SK-N-SH treated with all-trans-retinoic acid at 6 μM for 48 hours (cell line): ENCODE data around the gene ADAM10.

ENCODE experiments used
- ATAC-seq: fragments of 200-7000 bp; cut with Tn5 transposase; 3 replicates; pipeline ENCODE4 v1.9.1; 2020; ENCODE audit warnings: mild to moderate bottlenecking, moderate library complexity
- ARNTL ChIP-seq: fragments of 450-650 bp; formaldehyde crosslinking; IDR thresholded peaks from 2 replicates; pipeline ENCODE4 v1.5.0; 2020; ENCODE audit warnings: low read depth, mild to moderate bottlenecking, moderate library complexity, borderline replicate concordance
- BACH2 ChIP-seq: fragments of 250-450 bp; sonication (Bioruptor Pico); IDR thresholded peaks from 2 replicates; pipeline ENCODE4 v1.9.0; 2021; ENCODE audit warnings: mild to moderate bottlenecking, borderline replicate concordance
- CREB5 ChIP-seq: fragments of 250-450 bp; sonication (Bioruptor Pico); IDR thresholded peaks from 2 replicates; pipeline ENCODE4 v1.5.1; 2020; ENCODE audit warnings: low read depth, mild to moderate bottlenecking, moderate library complexity
- CSDC2 ChIP-seq: fragments of 250-450 bp; sonication (Bioruptor Pico); IDR thresholded peaks from 2 replicates; pipeline ENCODE4 v1.5.0; 2020; ENCODE audit warnings: mild to moderate bottlenecking, moderate library complexity
- CSRNP3 ChIP-seq: fragments of 250-450 bp; sonication (Bioruptor Pico); IDR thresholded peaks from 2 replicates; pipeline ENCODE4 v1.5.1; 2021; ENCODE audit warnings: mild to moderate bottlenecking, moderate library complexity
- ESRRG ChIP-seq: fragments of 250-450 bp; sonication (Bioruptor Pico); IDR thresholded peaks from 2 replicates; pipeline ENCODE4 v1.6.1; 2021; ENCODE audit warnings: mild to moderate bottlenecking
- GLIS3 ChIP-seq: fragments of 250-450 bp; sonication (Bioruptor Pico); IDR thresholded peaks from 2 replicates; pipeline ENCODE4 v1.5.0; 2020; ENCODE audit warnings: mild to moderate bottlenecking, moderate library complexity
- ISL1 ChIP-seq: fragments of 250-450 bp; sonication (Bioruptor Pico); IDR thresholded peaks from 2 replicates; pipeline ENCODE4 v2.1.2; 2022; ENCODE audit warnings: mild to moderate bottlenecking, moderate library complexity
- OSR1 ChIP-seq: fragments of 250-450 bp; sonication (Bioruptor Pico); IDR thresholded peaks from 2 replicates; pipeline ENCODE4 v1.8.0; 2022; ENCODE audit warnings: moderate library complexity, mild to moderate bottlenecking, inconsistent platforms
- POU6F1 ChIP-seq: fragments of 250-450 bp; sonication (Bioruptor Pico); IDR thresholded peaks from 2 replicates; pipeline ENCODE4 v1.8.0; 2021; ENCODE audit warnings: low read depth, mild to moderate bottlenecking, moderate library complexity, borderline replicate concordance
- RARB ChIP-seq: fragments of 250-450 bp; sonication (Bioruptor Pico); IDR thresholded peaks from 2 replicates; pipeline ENCODE4 v1.8.0; 2021; ENCODE audit warnings: mild to moderate bottlenecking, moderate library complexity
- SNAI2 ChIP-seq: fragments of 250-450 bp; sonication (Bioruptor Pico); IDR thresholded peaks from 2 replicates; pipeline ENCODE4 v1.5.0; 2020; ENCODE audit warnings: mild to moderate bottlenecking, moderate library complexity
- TCF4 ChIP-seq: fragments of 250-450 bp; sonication (Bioruptor Pico); IDR thresholded peaks from 2 replicates; pipeline ENCODE4 v1.8.0; 2021; ENCODE audit warnings: mild to moderate bottlenecking, moderate library complexity, borderline replicate concordance
- TSHZ2 ChIP-seq: fragments of 250-450 bp; sonication (Bioruptor Pico); IDR thresholded peaks from 2 replicates; pipeline ENCODE4 v1.5.0; 2020; ENCODE audit warnings: mild to moderate bottlenecking, moderate library complexity
- ZC3H10 ChIP-seq: fragments of 250-450 bp; sonication (Bioruptor Pico); IDR thresholded peaks from 2 replicates; pipeline ENCODE4 v1.5.1; 2021; ENCODE audit warnings: mild to moderate bottlenecking, moderate library complexity
- ZFP3 ChIP-seq: fragments of 250-450 bp; sonication (Bioruptor Pico); IDR thresholded peaks from 2 replicates; pipeline ENCODE4 v1.5.0; 2020; ENCODE audit warnings: mild to moderate bottlenecking, moderate library complexity
- ZFP30 ChIP-seq: fragments of 450-650 bp; formaldehyde crosslinking; IDR thresholded peaks from 2 replicates; pipeline ENCODE4 v1.5.0; 2022; ENCODE audit warnings: mild to moderate bottlenecking, moderate library complexity
- ZNF565 ChIP-seq: fragments of 450-650 bp; formaldehyde crosslinking; conservative IDR thresholded peaks from 2 replicates; pipeline ENCODE4 v1.5.0; 2020; ENCODE audit warnings: low read depth, mild to moderate bottlenecking, moderate library complexity
- ZNF70 ChIP-seq: fragments of 450-650 bp; formaldehyde crosslinking; IDR thresholded peaks from 2 replicates; pipeline ENCODE4 v1.5.0; 2020; ENCODE audit warnings: mild to moderate bottlenecking, moderate library complexity
- ZNF8 ChIP-seq: fragments of 450-650 bp; formaldehyde crosslinking; IDR thresholded peaks from 2 replicates; pipeline ENCODE4 v1.5.0; 2020; ENCODE audit warnings: mild to moderate bottlenecking, moderate library complexity

Gene ADAM10

GRCh38 chr15:58546066-58546591, 203.4 kb downstream of the ADAM10 start (continued):
- no peak for TF ChIP-seq CSRNP3
- TF ChIP-seq ZC3H10 (CRISPR knock-in tag), result no peak
- no peak for TF ChIP-seq ARNTL (CRISPR knock-in tag)
- TF ChIP-seq CSDC2 (CRISPR knock-in tag), result no peak
- TF ChIP-seq ESRRG (CRISPR knock-in tag), result no peak
- TF ChIP-seq TSHZ2 (CRISPR knock-in tag), result no peak
- no peak for TF ChIP-seq BACH2 (CRISPR knock-in tag)
- no peak for TF ChIP-seq ZFP3 (CRISPR knock-in tag)
- no peak for TF ChIP-seq GLIS3 (CRISPR knock-in tag)

- ATAC-seq, result no peak
- TF ChIP-seq TCF4 (CRISPR knock-in tag) (no peak), ZFP30 (CRISPR knock-in tag) (no peak), ARNTL (CRISPR knock-in tag) (no peak)
These were observed 204.0 kb downstream of the ADAM10 start for GRCh38 chr15:58545307-58546065.

GRCh38 chr15:58544756-58545155, 204.8 kb downstream of the ADAM10 start:
- ATAC-seq, result no peak
- TF ChIP-seq CSRNP3 (no peak), ZFP30 (CRISPR knock-in tag) (no peak), GLIS3 (CRISPR knock-in tag) (no peak), CSDC2 (CRISPR knock-in tag) (no peak), BACH2 (CRISPR knock-in tag) (no peak), ZNF70 (CRISPR knock-in tag) (no peak), SNAI2 (CRISPR knock-in tag) (no peak), CREB5 (no peak), ESRRG (CRISPR knock-in tag) (no peak)

- ATAC-seq, result no peak
- TF ChIP-seq POU6F1, result no peak
- TF ChIP-seq TCF4 (CRISPR knock-in tag), result no peak
- TF ChIP-seq ZNF8 (CRISPR knock-in tag), result no peak
- no peak for TF ChIP-seq CSRNP3
- no peak for TF ChIP-seq ISL1 (CRISPR knock-in tag)
- TF ChIP-seq ZNF70 (CRISPR knock-in tag), result no peak
- no peak for TF ChIP-seq BACH2 (CRISPR knock-in tag)
- TF ChIP-seq ARNTL (CRISPR knock-in tag), result no peak
- TF ChIP-seq SNAI2 (CRISPR knock-in tag), result no peak
- no peak for TF ChIP-seq OSR1 (CRISPR knock-in tag)
- TF ChIP-seq ZNF565 (CRISPR knock-in tag), result no peak
- no peak for TF ChIP-seq RARB (CRISPR knock-in tag)
These were observed 205.7 kb downstream of the ADAM10 start for GRCh38 chr15:58543664-58544335.
